ENCODE results near the gene JAG1.

DNA sequence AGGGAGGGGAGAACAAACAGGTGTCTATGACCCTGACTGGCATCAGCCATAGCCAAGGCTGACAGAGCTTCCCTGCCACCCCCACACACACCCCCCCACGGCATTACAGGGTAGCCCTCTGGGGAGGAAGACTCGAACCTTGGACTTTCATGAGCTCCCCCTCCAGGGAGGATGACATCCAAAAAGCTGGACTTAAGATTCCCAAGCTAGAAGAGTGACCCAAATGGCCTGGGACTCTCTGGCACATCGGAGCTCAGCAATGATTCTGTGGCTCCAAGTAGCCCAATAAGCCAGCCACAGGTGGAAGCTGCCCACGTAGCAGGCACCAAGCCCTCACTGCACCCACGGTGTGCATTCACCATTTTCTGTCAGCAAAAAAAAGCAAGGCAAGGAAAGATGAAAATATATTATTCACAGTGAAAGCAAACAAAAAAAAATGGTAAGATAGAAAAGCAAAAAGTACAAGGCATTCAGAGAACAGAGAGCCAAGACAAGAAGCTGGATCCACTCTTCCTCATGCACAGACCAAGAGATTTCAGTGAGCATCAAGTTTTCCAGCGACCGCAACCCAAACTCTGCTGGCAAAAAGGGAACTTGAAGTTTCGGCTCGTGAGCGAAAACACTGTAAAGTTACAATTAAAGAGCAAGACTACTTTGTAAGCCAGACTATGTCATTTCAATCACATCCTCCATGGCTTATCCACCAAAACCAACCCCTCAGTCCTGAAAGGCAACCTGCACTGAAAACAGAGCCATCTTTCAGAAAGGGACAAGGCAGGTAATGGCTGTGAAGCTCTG lies 10.9 kb downstream of the JAG1 start:
- TF ChIP-seq, protein P1, sequence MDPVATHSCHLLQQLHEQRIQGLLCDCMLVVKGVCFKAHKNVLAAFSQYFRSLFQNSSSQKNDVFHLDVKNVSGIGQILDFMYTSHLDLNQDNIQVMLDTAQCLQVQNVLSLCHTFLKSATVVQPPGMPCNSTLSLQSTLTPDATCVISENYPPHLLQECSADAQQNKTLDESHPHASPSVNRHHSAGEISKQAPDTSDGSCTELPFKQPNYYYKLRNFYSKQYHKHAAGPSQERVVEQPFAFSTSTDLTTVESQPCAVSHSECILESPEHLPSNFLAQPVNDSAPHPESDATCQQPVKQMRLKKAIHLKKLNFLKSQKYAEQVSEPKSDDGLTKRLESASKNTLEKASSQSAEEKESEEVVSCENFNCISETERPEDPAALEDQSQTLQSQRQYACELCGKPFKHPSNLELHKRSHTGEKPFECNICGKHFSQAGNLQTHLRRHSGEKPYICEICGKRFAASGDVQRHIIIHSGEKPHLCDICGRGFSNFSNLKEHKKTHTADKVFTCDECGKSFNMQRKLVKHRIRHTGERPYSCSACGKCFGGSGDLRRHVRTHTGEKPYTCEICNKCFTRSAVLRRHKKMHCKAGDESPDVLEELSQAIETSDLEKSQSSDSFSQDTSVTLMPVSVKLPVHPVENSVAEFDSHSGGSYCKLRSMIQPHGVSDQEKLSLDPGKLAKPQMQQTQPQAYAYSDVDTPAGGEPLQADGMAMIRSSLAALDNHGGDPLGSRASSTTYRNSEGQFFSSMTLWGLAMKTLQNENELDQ (tag by site-specific recombination; IDR thresholded peaks at IDR 0.05; ENCODE audit: low read depth): no peak
- TF ChIP-seq ZBTB8A (tag by site-specific recombination; IDR thresholded peaks at IDR 0.05): no peak
- no peak for TF ChIP-seq ZNF174 (tag by site-specific recombination; IDR thresholded peaks at IDR 0.05)
- TF ChIP-seq, protein P2, sequence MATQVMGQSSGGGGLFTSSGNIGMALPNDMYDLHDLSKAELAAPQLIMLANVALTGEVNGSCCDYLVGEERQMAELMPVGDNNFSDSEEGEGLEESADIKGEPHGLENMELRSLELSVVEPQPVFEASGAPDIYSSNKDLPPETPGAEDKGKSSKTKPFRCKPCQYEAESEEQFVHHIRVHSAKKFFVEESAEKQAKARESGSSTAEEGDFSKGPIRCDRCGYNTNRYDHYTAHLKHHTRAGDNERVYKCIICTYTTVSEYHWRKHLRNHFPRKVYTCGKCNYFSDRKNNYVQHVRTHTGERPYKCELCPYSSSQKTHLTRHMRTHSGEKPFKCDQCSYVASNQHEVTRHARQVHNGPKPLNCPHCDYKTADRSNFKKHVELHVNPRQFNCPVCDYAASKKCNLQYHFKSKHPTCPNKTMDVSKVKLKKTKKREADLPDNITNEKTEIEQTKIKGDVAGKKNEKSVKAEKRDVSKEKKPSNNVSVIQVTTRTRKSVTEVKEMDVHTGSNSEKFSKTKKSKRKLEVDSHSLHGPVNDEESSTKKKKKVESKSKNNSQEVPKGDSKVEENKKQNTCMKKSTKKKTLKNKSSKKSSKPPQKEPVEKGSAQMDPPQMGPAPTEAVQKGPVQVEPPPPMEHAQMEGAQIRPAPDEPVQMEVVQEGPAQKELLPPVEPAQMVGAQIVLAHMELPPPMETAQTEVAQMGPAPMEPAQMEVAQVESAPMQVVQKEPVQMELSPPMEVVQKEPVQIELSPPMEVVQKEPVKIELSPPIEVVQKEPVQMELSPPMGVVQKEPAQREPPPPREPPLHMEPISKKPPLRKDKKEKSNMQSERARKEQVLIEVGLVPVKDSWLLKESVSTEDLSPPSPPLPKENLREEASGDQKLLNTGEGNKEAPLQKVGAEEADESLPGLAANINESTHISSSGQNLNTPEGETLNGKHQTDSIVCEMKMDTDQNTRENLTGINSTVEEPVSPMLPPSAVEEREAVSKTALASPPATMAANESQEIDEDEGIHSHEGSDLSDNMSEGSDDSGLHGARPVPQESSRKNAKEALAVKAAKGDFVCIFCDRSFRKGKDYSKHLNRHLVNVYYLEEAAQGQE (tag by site-specific recombination; IDR thresholded peaks at IDR 0.05): no peak

All from HEK293 (cell line).